Panc1 (cell line): ENCODE data around the gene PDCL3. TPM values are rescaled to one million over a fixed set of nuclear protein-coding genes. Genes with fewer than 3 reads are reported as not detected.

ENCODE experiments used
- ATAC-seq: fragments of 200-7000 bp; cut with Tn5 transposase; 2 replicates; pipeline ENCODE4 v1.9.1; 2020; ENCODE audit warnings: mild to moderate bottlenecking, moderate library complexity
- BruUV-seq: library from RNA; stranded (reverse); fragments of 400-500 nt; replicated peaks from 2 replicates; lab custom pipeline; 2021; lab: Mats Ljungman, UMichigan
- CTCF ChIA-PET: fragments of 300-600 bp; sonication (Branson Sonifier 250); formaldehyde crosslinking; loops from one replicate; lab custom pipeline; 2022; ENCODE audit warnings: antibody characterized with exemption; lab: Charles Lee
- POLR2A ChIA-PET: fragments of 300-600 bp; sonication (Branson Sonifier 250); formaldehyde crosslinking; loops from one replicate; lab custom pipeline; 2022; ENCODE audit warnings: antibody characterized with exemption; lab: Charles Lee
- DNase-seq: peaks from one replicate; pipeline ENCODE4 v3.0.0-alpha.2; 2010; ENCODE audit warnings: low read depth, low spot score
- H3K27ac ChIP-seq: 2 replicates; pipeline ENCODE4 v1.5.1; 2011; ENCODE audit warnings: mild to moderate bottlenecking, low read length, inconsistent platforms
- H3K27me3 ChIP-seq: fragments of 200-500 bp; sonication (Bioruptor generic); 2 replicates; pipeline ENCODE4 v1.6.0; 2014; ENCODE audit warnings: low read length, inconsistent platforms; ENCODE audit not compliant: control insufficient read depth, insufficient read depth
- H3K36me3 ChIP-seq: fragments of 200-500 bp; sonication (Bioruptor generic); 2 replicates; pipeline ENCODE4 v1.5.1; 2014; ENCODE audit warnings: inconsistent platforms, mild to moderate bottlenecking, low read length, moderate library complexity; ENCODE audit not compliant: control insufficient read depth, insufficient read depth
- H3K4me1 ChIP-seq: 2 replicates; pipeline ENCODE4 v1.5.1; 2011; ENCODE audit warnings: inconsistent platforms, mild to moderate bottlenecking, low read length, moderate library complexity; ENCODE audit not compliant: control insufficient read depth, insufficient read depth
- H3K4me3 ChIP-seq, 2 experiments: 2 replicates each; pipeline ENCODE4 v1.5.1; 2011 to 2012; ENCODE audit warnings: low read depth in 2 of 2, low read length in 2 of 2, mild to moderate bottlenecking in 2 of 2, inconsistent platforms in 1 of 2, moderate library complexity in 1 of 2
- H3K9me3 ChIP-seq: fragments of 200-500 bp; sonication (Bioruptor generic); 2 replicates; pipeline ENCODE4 v1.5.1; 2014; ENCODE audit warnings: low read depth, mild to moderate bottlenecking, inconsistent platforms, low read length, moderate library complexity; ENCODE audit not compliant: control insufficient read depth, insufficient read depth
- CTCF ChIP-seq: fragments of 450-650 bp; IDR thresholded peaks from 2 replicates; pipeline ENCODE4 v1.5.1; 2017; ENCODE audit warnings: mild to moderate bottlenecking
- POLR2AphosphoS5 ChIP-seq: IDR thresholded peaks from 2 replicates; pipeline ENCODE4 v1.6.1; 2012; ENCODE audit warnings: mild to moderate bottlenecking, low read depth, low read length, moderate library complexity
- REST ChIP-seq, 2 experiments: IDR thresholded peaks; 2 replicates each; pipeline ENCODE4 v1.6.1; 2011 to 2012; ENCODE audit warnings: low read depth in 2 of 2, control low read depth in 1 of 2, low read length in 1 of 2, mild to moderate bottlenecking in 1 of 2, moderate library complexity in 1 of 2; ENCODE audit not compliant: insufficient read depth in 1 of 2
- SIN3A ChIP-seq: IDR thresholded peaks from 2 replicates; pipeline ENCODE4 v1.6.1; 2012; ENCODE audit warnings: low read depth, mild to moderate bottlenecking, low read length, moderate library complexity, borderline replicate concordance; ENCODE audit not compliant: insufficient read depth
- TCF7L2 ChIP-seq: IDR thresholded peaks from 2 replicates; pipeline ENCODE4 v1.6.1; 2011; ENCODE audit warnings: mild to moderate bottlenecking, low read depth, low read length, inconsistent platforms
- in situ Hi-C: cut with HindIII; loops from 2 replicates; pipeline ENCODE4 v1.10.0; 2016; ENCODE audit warnings: low sequenced_read_pairs, low pct_unique_long_range_greater_than_20kb
- intact Hi-C: fragments of 100-400 bp; cut with micrococcal nuclease; formaldehyde crosslinking; loops from one replicate; pipeline ENCODE4 v1.10.0; 2022; ENCODE audit not compliant: unreplicated experiment
- total RNA-seq: library from RNA; stranded (reverse); gene quantifications from one replicate; pipeline ENCODE4 v1.2.1, GENCODE V29; 2021; ENCODE audit not compliant: unreplicated experiment

PDCL3 gene
- total RNA-seq, 1 experiment from 2014 or later = 43.1 TPM

DNA sequence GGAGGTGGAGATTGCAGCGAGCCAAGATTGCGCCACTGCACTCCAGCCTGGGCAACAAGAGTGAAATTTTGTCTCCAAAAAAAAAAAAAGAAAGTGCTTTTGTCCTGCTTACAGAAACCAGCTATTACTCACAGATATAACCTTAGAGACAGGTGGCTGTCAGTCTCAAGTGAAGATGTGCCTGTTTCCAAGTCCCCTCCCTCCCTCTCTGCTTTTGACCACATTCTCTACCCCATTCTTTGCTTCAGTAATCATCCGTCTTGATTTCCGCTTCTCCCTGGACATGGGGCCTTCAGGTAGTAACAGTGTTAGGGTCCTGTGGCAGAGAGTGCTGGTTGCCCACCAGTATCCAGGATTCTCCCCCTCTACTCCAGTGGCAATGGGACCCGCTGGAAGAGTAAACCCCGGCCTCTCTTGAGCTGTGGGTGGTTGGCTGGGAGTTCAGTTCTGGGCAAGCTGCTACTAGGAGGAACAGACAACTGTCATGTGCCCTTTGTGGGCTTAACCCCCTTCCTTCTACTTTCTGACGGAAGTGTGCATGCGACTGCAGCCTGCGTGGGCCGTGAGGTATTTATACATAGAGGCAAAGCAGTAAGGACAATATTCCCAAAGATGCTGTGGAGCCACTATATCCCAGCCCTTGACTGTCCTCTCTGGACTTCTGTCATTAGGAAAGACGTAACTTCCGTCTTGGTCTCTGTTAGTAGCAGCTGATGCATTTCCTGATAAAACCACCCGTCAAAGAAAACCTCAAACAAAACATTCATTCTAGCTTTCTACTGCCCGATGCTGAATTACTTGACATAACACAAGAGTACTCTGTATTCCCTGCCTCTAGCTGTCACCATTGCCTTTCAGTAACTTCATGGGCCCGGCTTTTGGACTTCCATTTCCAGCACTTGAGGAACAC is 17.8 kb downstream of the PDCL3 start:
- BruUV-seq = no TSS peak
- ATAC-seq (no peak), DNase-seq (no peak)
- in situ Hi-C loops (no loop called here), intact Hi-C loops (no loop called here)
- Histone ChIP-seq H3K27ac (no peak overlapping the region), H3K27me3 (no peaks in the 10 kb centered on the region), H3K4me3 (no peak overlapping the region), H3K36me3 (no peaks in the 10 kb centered on the region; the same call in 1 of the 2 replicates), H3K4me1 (no peaks in the 10 kb centered on the region), H3K9me3 (no peaks in the 10 kb centered on the region)
- TF ChIP-seq CTCF (no peak), TCF7L2 (no peak), SIN3A (no peak), REST (IDR thresholded peaks at IDR 0.05; ENCODE audit: insufficient read depth in 1 of 2, low read depth in 2 of 2, low read length in 1 of 2) (no peak), POLR2AphosphoS5 (no peak)
- POLR2A ChIA-PET = no interaction called here
- CTCF ChIA-PET = no interaction called here

DNA sequence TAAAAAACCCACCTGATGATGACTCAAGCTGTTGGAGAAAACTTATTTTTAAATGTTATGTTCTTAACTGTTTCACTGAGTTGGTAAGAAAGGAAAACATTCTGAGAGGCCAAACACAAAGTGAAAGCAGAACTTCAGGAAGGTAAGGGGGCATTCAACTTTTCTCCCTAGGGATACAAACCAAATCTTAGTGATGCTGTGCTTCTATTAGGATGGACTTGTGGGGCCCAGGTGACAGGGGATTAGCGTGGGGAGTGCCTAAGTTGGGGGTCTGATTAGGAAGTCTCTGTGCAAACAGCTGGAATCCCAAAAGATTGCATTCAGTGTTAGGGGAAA is 18.5 kb downstream of the PDCL3 start:
- in situ Hi-C loops = no loop called here
- TF ChIP-seq REST (IDR thresholded peaks at IDR 0.05; ENCODE audit: insufficient read depth in 1 of 2, low read depth in 2 of 2, low read length in 1 of 2) = no peak
- TF ChIP-seq SIN3A = no peak
- TF ChIP-seq POLR2AphosphoS5 = no peak
- TF ChIP-seq CTCF = no peak
- no peak for TF ChIP-seq TCF7L2

More for the DNA sequence above, 18.5 kb downstream of the PDCL3 start:
- Histone ChIP-seq H3K27ac (no peak overlapping the region), H3K27me3 (no peaks in the 10 kb centered on the region), H3K9me3 (no peaks in the 10 kb centered on the region), H3K36me3 (no peaks in the 10 kb centered on the region; the same call in 1 of the 2 replicates), H3K4me3 (no peak overlapping the region), H3K4me1 (no peaks in the 10 kb centered on the region)
- BruUV-seq = no TSS peak
- ATAC-seq = no peak
- ChIA-PET CTCF (no interaction called here), POLR2A (no interaction called here)
- intact Hi-C loops = no loop called here
- no peak for DNase-seq
